OCI-LY1 (cell line): ENCODE measurements around the gene F5.

Experiments
- H2AFZ ChIP-seq: fragments of 200-600 bp; sonication (generic), shearing (Covaris generic); 2 replicates; pipeline ENCODE4 v1.6.0; 2014; ENCODE audit warnings: antibody characterized with exemption, mild to moderate bottlenecking, low read length
- H3F3A ChIP-seq: fragments of 200-600 bp; sonication (generic), shearing (Covaris generic); 2 replicates; pipeline ENCODE4 v1.6.0; 2014; ENCODE audit warnings: mild to moderate bottlenecking, antibody characterized with exemption, low read length, moderate library complexity; ENCODE audit not compliant: insufficient read depth
- H3K27ac ChIP-seq: fragments of 200-600 bp; sonication (generic); 2 replicates; pipeline ENCODE4 v1.5.1; 2014; ENCODE audit warnings: low read length, mixed run types, mild to moderate bottlenecking, low read depth; ENCODE audit not compliant: poor library complexity, severe bottlenecking
- H3K27me3 ChIP-seq: fragments of 200-600 bp; sonication (generic); 2 replicates; pipeline ENCODE4 v1.6.0; 2014; ENCODE audit warnings: antibody characterized with exemption, mild to moderate bottlenecking, low read length, moderate library complexity; ENCODE audit not compliant: insufficient read depth
- H3K36me3 ChIP-seq: fragments of 200-600 bp; sonication (generic); 2 replicates; pipeline ENCODE4 v1.6.1; 2014; ENCODE audit warnings: mild to moderate bottlenecking, antibody characterized with exemption, low read length, moderate library complexity, mixed read lengths; ENCODE audit not compliant: insufficient read depth
- H3K4me1 ChIP-seq: fragments of 200-600 bp; sonication (generic); 2 replicates; pipeline ENCODE4 v1.5.1; 2014; ENCODE audit warnings: mild to moderate bottlenecking, low read length, moderate library complexity; ENCODE audit not compliant: insufficient read depth, severe bottlenecking
- H3K4me2 ChIP-seq: fragments of 200-600 bp; sonication (generic), shearing (Covaris generic); 2 replicates; pipeline ENCODE4 v1.6.1; 2014; ENCODE audit warnings: low read length
- H3K4me3 ChIP-seq: fragments of 200-600 bp; sonication (generic); 2 replicates; pipeline ENCODE4 v1.5.1; 2014; ENCODE audit warnings: low read length, low read depth, mild to moderate bottlenecking, mixed read lengths; ENCODE audit not compliant: poor library complexity, severe bottlenecking
- H3K79me2 ChIP-seq: fragments of 200-600 bp; shearing (Covaris generic); 2 replicates; pipeline ENCODE4 v1.6.1; 2016; ENCODE audit warnings: mixed run types, low read length, mixed read lengths; ENCODE audit not compliant: insufficient read depth
- H3K9ac ChIP-seq: fragments of 200-600 bp; sonication (generic), shearing (Covaris generic); 2 replicates; pipeline ENCODE4 v1.6.1; 2014; ENCODE audit warnings: mild to moderate bottlenecking, low read length, mixed read lengths
- H3K9me2 ChIP-seq: fragments of 200-600 bp; sonication (generic), shearing (Covaris generic); 2 replicates; pipeline ENCODE4 v1.6.1; 2014; ENCODE audit warnings: low read depth, mild to moderate bottlenecking, low read length, mixed read lengths
- H3K9me3 ChIP-seq: fragments of 200-600 bp; shearing (Covaris generic); 2 replicates; pipeline ENCODE4 v1.6.1; 2014; ENCODE audit warnings: low read length, mixed read lengths
- H4K20me1 ChIP-seq: fragments of 200-600 bp; sonication (generic), shearing (Covaris generic); 2 replicates; pipeline ENCODE4 v1.6.0; 2016; ENCODE audit warnings: mild to moderate bottlenecking, low read length; ENCODE audit not compliant: insufficient read depth
- CTCF ChIP-seq: fragments of 200-600 bp; sonication (generic), shearing (Covaris generic); IDR thresholded peaks from 2 replicates; pipeline ENCODE4 v1.5.1; 2017; ENCODE audit warnings: mild to moderate bottlenecking, antibody characterized with exemption, low read length, moderate library complexity, mixed read lengths
- EZH2 ChIP-seq: fragments of 200-600 bp; sonication (generic), shearing (Covaris generic); IDR thresholded peaks from 2 replicates; pipeline ENCODE4 v1.8.0; 2017; ENCODE audit warnings: borderline replicate concordance, mixed run types, mild to moderate bottlenecking, antibody characterized with exemption, low read length, moderate library complexity, mixed read lengths

F5 gene

GRCh38 chr1:169557131-169557530 lies 29.1 kb downstream of the F5 start:
- Histone ChIP-seq H3K79me2 (no peaks in the 10 kb centered on the region), H3K4me2 (no peak overlapping the region), H2AFZ (no peak overlapping the region), H4K20me1 (no peaks in the 10 kb centered on the region), H3K27me3 (0 out of 2 replicates have a peak, but pooled peaks cover 3% of the 10 kb centered on the region), H3K27ac (no peak overlapping the region), H3K4me1 (no peaks in the 10 kb centered on the region), H3K4me3 (no peak overlapping the region), H3K9me2 (no peaks in the 10 kb centered on the region), H3K9me3 (no peaks in the 10 kb centered on the region), H3K36me3 (no peaks in the 10 kb centered on the region), H3F3A (no peaks in the 10 kb centered on the region), H3K9ac (no peak overlapping the region)
- TF ChIP-seq CTCF: no peak
- no peak for TF ChIP-seq EZH2

GRCh38 chr1:169550294-169550693 lies 36.0 kb downstream of the F5 start:
- no peaks in the 10 kb centered on the region for H3K9me2 ChIP-seq
- no peaks in the 10 kb centered on the region for H3K4me1 ChIP-seq
- H3K27me3 ChIP-seq: no peaks in the 10 kb centered on the region
- H3K36me3 ChIP-seq: no peaks in the 10 kb centered on the region
- no peak overlapping the region for H3K4me3 ChIP-seq
- H3K27ac ChIP-seq: no peak overlapping the region
- no peaks in the 10 kb centered on the region for H3K9me3 ChIP-seq
- TF ChIP-seq EZH2: no peak
- peak; percentile 57 for TF ChIP-seq CTCF
- no peaks in the 10 kb centered on the region for H3K79me2 ChIP-seq
- no peak overlapping the region for H2AFZ ChIP-seq
- H4K20me1 ChIP-seq: no peaks in the 10 kb centered on the region
- no peak overlapping the region for H3K9ac ChIP-seq
- no peaks in the 10 kb centered on the region for H3F3A ChIP-seq
- H3K4me2 ChIP-seq: no peak overlapping the region

- TF ChIP-seq CTCF: no peak
- no peak for TF ChIP-seq EZH2
- Histone ChIP-seq H3K4me1 (no peaks in the 10 kb centered on the region), H3K4me3 (no peak overlapping the region), H3K27me3 (no peaks in the 10 kb centered on the region), H4K20me1 (no peaks in the 10 kb centered on the region), H3K27ac (no peak overlapping the region), H3K9me2 (no peaks in the 10 kb centered on the region), H3F3A (no peaks in the 10 kb centered on the region), H3K9me3 (no peaks in the 10 kb centered on the region), H3K4me2 (no peak overlapping the region), H3K79me2 (no peaks in the 10 kb centered on the region), H3K36me3 (no peaks in the 10 kb centered on the region), H3K9ac (no peak overlapping the region), H2AFZ (no peak overlapping the region)
Observed at GRCh38 chr1:169548282-169548681, 38.0 kb downstream of the F5 start.
